Pons (tissue), 1 donor: ENCODE measurements around the gene MAP1B.

Experiments used
- DNase-seq: peaks from one replicate; pipeline ENCODE4 v3.0.0-alpha.2; 2016; ENCODE audit warnings: low spot score

Gene MAP1B

DNA sequence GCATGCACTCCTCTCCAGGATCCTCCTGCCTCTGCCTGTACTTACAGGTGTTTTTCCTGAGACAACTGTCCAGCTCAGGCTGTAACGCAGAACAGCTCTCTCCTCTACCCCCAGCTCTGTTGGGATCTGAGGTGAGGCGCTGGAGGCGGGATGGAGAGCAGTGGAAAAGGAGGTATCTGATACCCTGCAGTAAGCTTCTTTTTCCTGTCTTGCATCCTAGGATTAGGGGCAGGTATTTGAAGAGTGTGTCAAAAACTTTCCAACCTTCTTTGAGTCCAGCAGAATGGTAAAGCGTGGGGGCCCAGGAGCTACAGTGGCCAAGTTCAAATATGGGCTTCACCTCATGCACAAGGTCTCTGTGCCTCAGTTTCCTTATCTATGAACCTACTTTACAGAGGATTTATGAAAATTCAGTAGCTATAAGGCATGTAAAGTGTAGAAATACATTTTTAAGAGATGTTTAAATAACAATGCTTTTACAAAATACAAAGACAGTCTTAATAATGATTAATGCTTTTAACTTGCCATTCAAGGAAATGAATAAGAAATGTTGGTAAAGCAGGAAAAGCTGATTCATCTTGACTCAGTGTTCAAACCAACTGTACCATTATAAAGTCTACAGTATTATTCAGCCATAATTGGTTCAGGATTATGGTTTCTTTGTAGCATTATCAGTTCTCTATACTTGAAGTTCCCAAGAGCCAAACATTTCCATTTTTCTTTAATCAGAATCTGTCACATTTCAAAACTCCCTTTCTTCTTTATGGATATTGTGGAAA is 26.1 kb downstream of the MAP1B start:
- DNase-seq, result no peak

DNA sequence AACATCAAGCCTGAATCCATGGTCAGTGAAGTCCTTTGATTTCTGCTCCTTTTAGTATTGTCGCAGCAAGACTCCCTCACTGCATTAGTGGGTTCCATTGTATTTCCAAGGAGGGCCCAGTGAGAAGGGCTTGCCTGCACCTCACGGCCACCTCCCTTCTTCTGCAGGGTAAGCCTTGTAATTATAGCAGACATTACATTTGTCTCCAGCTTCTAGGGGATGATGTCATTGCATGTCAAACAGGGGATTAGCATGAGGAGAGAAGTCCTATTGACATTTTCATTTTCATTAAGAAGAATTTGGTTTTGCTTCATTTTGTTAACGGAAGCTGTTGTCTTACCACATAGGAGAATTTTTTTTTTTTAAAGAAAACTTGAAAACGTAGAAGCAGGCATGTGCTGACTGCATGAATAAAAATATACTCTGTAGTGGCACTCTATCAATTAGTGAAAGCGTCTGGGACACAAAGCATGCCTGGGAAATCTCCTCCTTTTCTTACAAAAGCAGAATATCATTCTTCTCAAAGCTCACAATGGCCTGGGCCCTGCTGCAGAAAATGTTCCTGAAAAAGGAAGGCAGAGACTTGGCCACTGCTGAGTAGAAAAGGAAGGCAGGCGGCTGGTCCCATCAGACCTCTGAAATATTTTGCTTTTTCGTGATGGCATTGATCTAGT is 27.1 kb downstream of the MAP1B start:
- DNase-seq, result no peak

DNA sequence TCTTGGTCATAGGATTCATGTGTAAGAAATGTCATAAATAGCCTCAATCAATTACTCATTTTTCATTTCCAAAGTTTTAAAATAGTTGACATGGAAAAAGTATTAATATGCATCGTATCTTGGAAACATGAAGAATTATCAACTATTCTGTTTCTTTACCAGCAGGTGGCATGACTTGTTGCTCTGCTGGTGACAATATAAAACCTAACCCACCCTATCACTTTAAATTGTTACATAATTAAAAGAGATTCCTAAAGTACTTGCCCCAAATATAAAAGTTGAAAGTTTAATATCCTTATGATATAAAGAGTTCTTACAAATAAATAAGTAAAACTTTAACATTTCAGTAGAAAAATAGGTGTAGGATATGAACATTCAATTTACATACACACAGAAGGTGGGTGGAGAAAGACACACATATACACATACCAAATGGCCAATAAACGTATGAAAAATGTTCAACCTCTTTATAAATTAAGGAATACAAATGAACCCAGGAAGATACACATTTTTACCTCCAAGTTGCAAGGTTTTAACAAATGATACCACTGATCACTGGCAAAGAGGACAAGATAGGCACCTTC is 30.6 kb downstream of the MAP1B start:
- DNase-seq, result peak; percentile 49

DNA sequence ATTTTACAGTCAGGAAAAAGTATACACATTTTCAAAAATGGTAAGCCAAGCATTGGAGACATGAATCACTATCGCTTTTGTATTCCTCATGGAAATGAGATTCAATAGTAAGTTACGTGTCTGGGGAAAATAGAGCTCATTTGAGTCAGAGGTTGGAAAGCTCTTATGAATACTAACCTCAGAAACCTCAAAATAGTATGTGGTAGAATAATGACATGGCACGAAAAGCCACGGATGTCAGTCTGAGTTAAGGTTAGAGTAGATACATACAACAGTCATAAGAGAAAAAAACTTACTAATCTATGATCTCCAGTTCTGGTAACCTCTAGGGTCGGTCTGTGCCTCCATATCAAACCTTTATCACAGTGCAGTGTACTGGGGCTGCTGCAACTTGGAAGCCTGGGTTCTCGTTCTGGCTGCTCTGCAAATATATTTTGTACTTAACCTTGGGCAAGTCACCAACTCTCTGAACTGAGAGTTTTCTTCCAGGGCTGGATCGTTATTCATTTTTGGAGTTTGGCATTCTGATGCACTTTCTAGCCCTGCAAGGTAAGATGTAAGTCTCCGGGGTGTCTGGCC is 31.8 kb downstream of the MAP1B start:
- DNase-seq, result no peak

DNA sequence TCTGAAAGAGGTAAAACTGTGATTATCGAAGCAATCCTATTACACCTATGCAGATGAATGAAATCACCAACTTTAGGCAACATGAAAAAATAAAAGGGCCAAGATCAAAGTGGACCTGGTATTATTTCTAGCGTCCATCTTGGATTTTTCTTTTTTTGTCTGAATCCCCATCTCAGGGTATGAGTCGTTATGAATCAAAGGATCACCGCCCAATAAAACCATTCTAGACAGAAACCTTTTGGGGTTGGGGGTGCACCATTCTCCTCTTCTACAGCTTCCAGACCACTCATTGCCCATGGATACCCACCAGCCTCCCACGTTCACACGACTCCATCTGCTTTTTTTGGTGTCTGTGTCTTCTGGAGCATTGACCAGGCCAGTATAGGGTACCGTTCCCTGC is 33.4 kb downstream of the MAP1B start:
- no peak for DNase-seq

DNA sequence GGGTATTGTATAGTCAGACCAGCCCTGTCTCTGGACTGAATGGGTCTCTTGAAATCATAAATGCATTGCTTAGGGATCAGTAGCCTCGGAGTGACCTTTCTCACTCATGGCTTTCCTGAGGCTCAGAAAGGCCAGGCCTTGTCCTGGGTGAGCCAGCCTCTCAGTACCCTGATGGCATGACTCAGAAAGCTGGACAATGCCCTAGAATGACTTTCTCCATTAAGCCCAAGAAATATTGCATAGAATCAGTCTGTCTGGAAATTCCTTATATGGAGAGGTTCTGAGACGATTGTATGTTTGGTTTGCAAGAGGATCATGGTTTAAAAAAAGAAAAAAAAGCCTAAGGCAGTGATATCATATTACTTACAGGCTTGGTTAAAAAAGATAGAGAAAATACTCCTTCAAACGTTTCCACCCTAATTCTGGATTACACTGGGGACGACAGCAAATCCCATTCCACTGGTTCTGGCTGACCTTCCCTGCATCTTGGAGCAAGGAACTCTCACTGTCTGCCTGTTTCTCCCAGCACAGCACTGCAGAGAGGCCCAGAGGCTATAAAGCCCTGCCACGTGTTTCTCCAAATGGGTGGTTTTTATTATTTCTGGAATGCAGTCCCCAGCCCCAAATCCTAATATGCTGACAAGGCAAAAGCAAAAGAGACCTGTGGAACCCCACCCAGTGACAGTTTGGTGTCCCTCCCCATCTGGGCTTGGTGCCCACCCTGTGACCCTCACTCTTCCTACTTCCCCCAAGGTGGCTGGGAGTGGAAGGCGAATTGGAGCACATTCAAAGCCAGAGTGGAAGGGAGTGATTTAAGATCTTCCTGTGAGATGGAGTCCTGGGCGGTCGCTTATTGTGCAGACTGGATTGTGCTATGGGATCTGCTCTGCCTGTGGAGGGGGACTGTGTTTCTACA is 34.4 kb downstream of the MAP1B start:
- DNase-seq, result no peak

DNA sequence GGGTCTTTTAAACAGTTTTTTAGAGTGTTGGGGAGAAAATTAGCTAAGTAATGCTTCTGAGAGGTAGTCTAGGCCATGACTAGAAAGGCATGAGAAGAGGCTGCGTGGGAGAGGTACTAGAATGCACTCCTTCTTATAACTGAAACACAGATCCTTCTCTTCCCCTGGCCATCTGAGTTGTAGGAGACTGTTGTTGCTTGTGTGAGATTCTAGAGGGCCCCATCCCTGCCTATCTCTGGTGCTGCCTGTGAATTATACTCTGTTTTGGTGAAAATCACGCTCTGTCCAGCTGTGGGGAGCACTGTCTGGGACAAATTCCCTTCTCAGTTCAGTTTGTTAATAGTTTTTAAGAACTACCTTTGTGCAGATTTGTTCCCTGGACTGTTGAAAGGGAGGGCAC is 37.5 kb downstream of the MAP1B start:
- peak; percentile 92 for DNase-seq

DNA sequence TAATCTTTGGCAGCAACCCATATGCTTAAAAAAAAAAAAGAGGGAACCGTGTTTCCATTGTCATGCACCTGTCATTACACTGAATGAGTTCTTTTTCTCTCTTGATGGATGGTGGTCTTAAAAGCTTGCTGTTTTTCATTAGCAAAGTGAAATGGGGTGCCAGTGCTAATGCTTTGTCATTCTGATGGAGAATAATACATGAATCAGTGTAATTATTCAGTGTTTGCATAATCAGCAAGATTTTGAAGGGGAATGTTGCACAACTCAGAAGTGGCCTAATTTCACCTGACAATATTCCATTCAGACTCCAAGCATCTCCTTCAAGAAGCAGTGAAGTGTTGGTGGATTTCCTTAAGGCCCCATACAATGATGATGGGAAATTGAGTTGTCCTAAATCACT is 38.1 kb downstream of the MAP1B start:
- no peak for DNase-seq

DNA sequence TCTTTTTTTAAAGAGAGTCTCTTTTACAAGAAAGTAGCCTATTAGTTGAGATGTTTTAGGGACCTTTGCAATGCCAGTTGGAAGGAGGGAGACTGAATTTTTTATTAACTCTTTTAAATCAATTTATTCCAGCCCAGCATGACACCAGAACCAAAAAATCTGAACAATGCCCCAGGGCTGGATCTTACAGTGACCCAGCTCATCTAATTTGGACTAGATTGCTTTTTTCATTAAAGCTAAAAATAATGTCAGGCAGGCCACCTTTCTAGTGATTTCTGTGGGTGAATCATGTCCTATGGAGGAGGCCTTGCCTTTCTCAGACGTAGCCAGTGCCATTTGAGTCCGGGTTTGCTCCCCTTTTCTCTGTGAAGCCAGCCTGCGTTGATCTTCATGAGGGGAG is 38.8 kb downstream of the MAP1B start:
- no peak for DNase-seq

DNA sequence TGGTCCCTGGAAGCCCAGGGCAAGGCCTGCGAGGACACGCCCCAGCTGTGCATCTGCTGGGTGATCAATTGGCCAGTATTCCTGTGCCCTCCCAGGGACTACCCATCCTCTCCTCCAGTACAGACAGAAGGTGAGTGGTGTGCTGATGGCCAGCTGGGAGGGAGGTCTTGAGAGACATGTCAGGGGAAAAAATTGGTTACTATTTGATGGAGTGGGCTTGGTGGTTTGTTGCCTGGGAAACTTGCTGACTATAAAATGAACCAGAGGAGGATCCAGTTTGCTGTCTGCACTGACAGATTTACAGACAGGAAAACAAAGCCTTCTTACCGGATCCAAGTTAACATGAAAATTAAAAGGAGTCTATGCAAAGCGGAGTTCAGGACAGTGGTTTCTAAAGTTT is 40.3 kb downstream of the MAP1B start:
- DNase-seq, result no peak

DNA sequence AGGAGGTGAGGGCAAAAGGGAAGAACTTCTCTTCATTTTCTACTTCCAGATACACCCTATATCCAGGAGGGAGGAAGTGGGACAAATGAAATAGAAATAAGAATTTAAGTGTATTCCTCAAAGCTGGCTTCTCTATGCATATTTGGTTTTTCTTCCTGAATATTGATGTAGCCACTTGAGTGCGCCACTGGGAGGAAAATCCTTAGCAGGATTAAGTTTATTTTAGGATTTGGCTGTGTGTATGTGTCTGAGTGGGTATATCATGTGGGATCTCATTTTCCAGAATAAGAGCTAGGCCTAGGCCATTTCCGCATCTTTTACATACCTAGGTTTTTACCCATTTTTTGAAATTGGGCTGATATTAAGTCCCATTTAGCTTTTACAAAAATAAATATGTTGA is 42.5 kb downstream of the MAP1B start:
- no peak for DNase-seq

DNA sequence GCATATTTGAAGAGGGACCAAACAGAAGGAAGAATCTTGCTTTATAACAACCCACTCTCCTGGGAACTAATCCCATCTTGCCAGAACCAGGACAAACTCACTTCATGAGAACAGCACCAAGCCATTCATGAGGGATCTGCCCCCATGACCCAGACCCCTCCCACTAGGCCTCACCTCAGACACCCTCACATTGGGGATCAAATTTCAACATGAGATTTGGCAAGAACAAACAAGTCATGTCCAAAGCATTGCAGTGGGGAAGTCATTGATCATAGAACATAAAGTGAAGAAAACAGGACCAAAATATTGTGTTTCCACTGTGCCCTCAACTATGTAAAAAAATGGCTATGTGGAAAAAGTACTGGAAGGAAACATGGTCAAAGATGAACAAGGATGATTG is 43.9 kb downstream of the MAP1B start:
- DNase-seq, result no peak

DNA sequence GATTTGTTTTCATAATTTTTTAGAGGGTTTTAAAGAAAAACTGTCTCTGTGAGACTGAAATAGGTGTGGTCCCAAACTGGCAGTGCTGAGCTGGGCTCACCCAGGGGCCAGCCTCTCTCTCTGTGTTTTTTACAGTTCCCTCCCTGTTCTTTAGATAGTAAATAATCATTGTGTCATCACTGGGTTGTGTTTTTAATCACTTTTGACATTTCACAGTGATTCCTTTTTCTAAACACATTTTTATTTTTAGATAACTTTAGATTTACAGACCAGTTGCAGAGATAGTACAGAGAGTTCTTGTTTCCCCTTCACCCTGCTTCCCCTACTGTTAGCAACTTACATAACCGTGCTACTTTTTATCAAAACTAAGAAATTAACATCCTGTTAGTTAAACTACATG is 44.4 kb downstream of the MAP1B start:
- DNase-seq, result no peak

DNA sequence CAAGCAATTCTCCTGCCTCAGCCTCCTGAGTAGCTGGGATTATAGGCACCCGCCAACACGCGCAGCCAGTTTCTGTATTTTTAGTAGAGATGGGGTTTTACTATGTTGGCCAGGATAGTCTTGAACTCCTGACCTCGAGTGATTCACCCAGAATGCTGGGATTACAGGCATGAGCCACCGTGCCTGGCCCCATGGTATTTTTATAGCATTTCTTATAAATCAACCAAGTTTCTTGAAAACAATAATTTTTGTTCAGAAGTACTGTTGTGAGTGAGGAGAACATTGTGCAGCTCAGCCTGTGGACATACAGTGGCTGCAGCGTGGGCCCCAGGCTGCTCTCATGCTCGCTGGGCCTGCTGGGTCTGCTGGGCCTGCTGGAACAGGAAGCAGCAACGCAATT is 45.3 kb downstream of the MAP1B start:
- DNase-seq, result no peak

DNA sequence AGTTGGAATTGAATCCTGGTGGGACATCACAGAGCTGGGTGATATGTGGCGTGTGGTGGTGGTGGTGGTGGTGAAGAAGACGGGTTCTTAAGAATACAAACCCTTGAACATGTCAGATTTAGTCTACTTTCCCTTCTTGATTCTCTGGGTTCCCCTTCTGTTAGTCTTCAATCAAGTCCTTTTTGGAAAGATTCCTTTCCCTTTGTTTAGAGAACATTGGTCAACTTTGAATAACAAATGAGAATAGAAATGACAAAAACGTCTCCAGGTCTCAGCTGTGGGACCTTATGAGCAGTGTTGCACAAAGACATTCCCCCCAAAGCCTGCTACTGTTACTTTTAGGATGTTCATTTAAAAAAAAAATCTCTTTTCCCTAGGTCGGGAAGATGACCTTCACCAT is 46.3 kb downstream of the MAP1B start:
- DNase-seq, result no peak

DNA sequence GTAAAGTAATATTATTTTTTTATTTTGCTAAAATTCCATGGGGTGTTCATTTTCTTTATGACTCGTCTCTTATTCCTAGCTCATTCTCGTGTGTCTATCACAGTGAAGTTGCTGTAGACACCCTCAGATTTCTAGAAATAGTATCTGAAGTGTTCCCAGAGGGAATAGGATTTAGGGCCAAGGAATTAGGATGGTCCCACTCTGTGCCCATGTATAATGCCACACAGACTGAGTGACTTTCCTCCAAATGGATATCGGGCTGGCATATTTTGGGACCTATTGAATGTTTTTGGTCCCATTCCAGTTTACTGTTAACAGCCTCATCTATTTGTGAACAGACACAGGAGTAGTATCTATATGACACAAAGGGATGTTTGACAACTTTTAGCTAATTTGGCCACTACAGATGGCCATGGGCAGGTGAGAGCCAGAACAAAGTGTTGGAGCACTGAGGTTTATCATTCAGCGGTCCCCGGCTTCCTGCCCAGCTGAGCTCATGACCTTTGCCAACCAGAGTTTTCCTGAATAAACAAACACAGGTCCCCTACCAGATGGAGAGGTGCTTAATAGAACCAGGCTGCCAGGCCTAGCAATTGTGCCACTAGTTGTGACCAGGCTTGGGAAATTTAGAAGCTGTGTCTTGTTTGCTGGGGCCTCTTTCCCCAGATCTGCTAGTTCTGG is 46.9 kb downstream of the MAP1B start:
- no peak for DNase-seq

DNA sequence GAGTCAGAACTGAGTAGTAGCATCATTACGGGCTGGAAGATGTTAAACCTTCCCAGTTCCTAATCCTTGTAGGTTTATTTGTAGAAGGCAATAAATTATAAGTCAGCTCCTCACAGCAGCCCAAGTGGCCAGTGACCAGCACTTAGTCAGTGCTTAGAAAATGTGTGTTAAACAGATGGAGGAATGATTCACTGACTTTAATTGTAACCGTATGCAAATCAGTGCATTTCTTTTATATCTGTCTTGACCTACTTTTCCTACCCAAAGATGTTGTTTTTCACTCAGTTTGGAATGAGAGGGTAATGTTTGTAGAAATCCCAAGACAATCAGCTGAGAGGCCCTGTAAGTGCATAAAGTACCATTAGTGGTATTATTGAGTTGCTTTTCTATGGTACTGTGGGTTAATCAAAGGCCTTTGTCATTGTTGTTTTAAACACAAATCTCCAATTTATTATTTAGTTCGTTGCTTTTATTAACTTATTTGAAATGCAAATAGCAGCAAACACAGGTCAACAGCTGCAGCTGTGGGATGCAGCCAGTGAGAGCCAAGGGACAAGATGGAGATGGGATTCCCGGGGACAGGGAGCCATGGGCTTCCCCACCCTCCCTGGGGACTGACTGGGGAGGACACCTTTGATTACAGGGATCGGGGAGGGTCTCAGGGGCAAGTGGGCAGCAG is 49.8 kb downstream of the MAP1B start:
- no peak for DNase-seq

DNA sequence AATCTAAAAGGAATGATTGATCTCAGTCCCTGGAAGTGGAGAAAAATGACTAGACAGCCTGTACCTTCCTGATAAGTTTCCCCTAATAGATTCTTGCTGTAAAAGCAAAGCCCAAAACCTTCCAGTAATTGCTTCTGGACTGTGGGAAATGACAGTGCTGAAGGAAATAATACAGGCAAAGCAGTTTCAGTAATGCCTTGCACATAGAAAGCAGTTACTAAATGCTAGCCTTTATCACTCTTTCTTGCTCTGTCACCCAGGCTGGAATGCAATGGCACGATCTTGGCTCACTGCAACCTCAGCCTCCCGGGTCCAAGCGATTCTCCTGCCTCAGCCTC is 50.3 kb downstream of the MAP1B start:
- no peak for DNase-seq

DNA sequence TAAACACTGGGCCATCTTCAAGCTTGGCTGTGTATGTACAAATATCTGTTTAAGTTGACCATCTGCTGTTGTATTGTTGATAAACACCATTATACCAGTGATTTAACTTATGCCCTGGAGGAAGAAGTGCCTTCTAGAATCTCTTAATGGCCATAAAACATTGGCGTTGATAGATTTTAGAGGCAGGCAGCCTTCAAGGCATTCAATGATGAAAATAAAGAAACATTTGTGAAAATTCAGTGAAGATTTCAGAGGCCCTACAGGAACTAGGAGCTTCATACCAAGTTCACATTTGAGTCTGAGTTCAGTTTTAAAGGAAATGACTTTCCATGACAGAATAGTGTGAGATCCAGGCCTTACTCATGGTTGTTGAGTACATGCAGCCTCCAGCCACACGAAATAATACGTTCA is 52.2 kb downstream of the MAP1B start:
- DNase-seq, result no peak

DNA sequence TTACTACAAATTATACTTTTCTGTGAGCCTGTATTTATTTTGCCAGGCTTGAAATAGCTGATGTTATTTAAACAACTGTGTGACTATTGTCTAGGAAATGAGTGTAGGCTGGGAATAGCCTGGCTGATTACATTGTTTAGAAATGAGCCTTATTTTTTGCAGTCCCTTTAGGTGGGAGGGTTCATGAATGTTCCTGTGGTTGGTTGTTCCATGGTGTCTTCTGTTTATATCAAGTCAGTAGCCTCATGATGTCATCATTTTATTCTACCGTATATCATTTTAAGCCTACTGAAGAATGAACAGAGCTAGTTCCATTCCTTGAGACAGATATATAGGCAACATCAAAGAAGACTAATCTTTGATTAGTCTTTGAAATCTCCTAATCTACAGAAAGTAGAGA is 53.1 kb downstream of the MAP1B start:
- DNase-seq, result no peak

DNA sequence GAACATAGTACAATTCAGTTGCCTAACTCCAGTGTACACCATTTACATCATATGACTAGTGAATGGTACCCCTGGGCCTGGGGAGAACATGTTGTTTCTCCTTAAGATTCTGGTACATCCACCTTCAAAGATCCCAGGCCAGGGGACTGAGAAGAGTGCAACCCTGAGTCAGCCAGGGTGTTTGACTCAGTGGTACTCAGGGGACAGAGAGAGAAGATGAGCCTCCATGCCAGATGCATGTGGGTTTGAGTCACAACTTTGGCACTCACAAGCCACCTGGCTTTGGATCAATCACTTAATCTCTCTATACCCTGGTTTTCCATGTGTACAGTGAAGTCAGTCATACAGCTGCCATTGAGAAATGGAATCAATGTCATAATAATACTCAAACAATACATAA is 53.7 kb downstream of the MAP1B start:
- no peak for DNase-seq
